Spinal cord (tissue), 10 donors: ENCODE measurements around the gene MYO1D. TPM values are rescaled to one million over a fixed set of nuclear protein-coding genes. Genes with fewer than 3 reads are reported as not detected.
"Not testable (repeated sequence)": the region's sequence is repeated elsewhere in the genome, so short reads cannot be mapped to it uniquely, and the experiment has no call there.

Experiments
- DNase-seq, 6 donors: peaks; one replicate each; pipeline versions ENCODE4 v3.0.0 to v3.0.0-alpha.2; 2013 to 2015; ENCODE audit warnings: low spot score in 6 of 6, low read depth in 4 of 6
- H3K27ac ChIP-seq: one replicate; pipeline ENCODE4 v1.5.1; 2013; ENCODE audit warnings: low read depth, low read length, control low read depth
- H3K27me3 ChIP-seq: one replicate; pipeline ENCODE4 v1.6.1; 2013; ENCODE audit warnings: low read length; ENCODE audit not compliant: control insufficient read depth, insufficient read depth
- H3K36me3 ChIP-seq: one replicate; pipeline ENCODE4 v1.6.1; 2013; ENCODE audit warnings: low read length; ENCODE audit not compliant: control insufficient read depth, insufficient read depth
- H3K4me1 ChIP-seq: one replicate; pipeline ENCODE4 v1.6.1; 2013; ENCODE audit warnings: low read length; ENCODE audit not compliant: control insufficient read depth, insufficient read depth
- H3K4me3 ChIP-seq: one replicate; pipeline ENCODE4 v1.5.1; 2013; ENCODE audit warnings: low read depth, low read length, control low read depth
- H3K9me3 ChIP-seq: one replicate; pipeline ENCODE4 v1.6.1; 2013; ENCODE audit warnings: low read length; ENCODE audit not compliant: control insufficient read depth, insufficient read depth
- WGBS: methylation state at CpG from one replicate; pipeline ENCODE4 v1.1.5; 2013; ENCODE audit warnings: missing lambda C conversion rate; ENCODE audit not compliant: insufficient coverage; 5-methylcytosine and 5-hydroxymethylcytosine counted together
- polyA plus RNA-seq, 2 donors: library from polyadenylated mRNA; unstranded; fragments of 120-200 nt; gene quantifications; one replicate each; pipeline ENCODE4 v1.2.1, GENCODE V29; 2013; ENCODE audit not compliant: insufficient read length in 2 of 2
- total RNA-seq, 2 donors: library from RNA; depleted of rRNA in 1 of 2; stranded (reverse); fragments of 120-200 nt in 1 of 2; fragments of >200 nt in 1 of 2; gene quantifications; one replicate each; pipeline versions ENCODE4 v1.2.3 to v1.2.4, GENCODE V29; 2013 to 2014
- donor health status: healthy.

Gene MYO1D
- total and polyA plus RNA-seq, 4 donors: 5.0 to 29.1 (median 9.2) TPM

- no peaks in the 10 kb centered on the region for H3K36me3 ChIP-seq
- no peaks in the 10 kb centered on the region for H3K9me3 ChIP-seq
- peaks cover 3% of the 10 kb centered on the region for H3K4me1 ChIP-seq
- H3K4me3 ChIP-seq: no peak overlapping the region
- no peaks in the 10 kb centered on the region for H3K27me3 ChIP-seq
- no peak overlapping the region for H3K27ac ChIP-seq
- 50% methylated on average over 4 of the region's 5 CpGs for WGBS
- peak in 2 of 6 donors; percentile 61 to 71 for DNase-seq
These were observed 216.4 kb downstream of the MYO1D start for GRCh38 chr17:32660496-32660985.

GRCh38 chr17:32659419-32659842 lies 217.5 kb downstream of the MYO1D start:
- no CpG with 5 or more reads among the region's 5 CpGs for whole genome bisulfite sequencing
- H3K27ac ChIP-seq: no peak overlapping the region
- H3K4me1 ChIP-seq: peaks cover 3% of the 10 kb centered on the region
- DNase-seq: peak; percentile 59 to 96 (median 74)
- no peaks in the 10 kb centered on the region for H3K27me3 ChIP-seq
- no peaks in the 10 kb centered on the region for H3K36me3 ChIP-seq
- H3K9me3 ChIP-seq: no peaks in the 10 kb centered on the region
- no peak overlapping the region for H3K4me3 ChIP-seq

- Histone ChIP-seq H3K27me3 (no peaks in the 10 kb centered on the region), H3K9me3 (no peaks in the 10 kb centered on the region), H3K36me3 (no peaks in the 10 kb centered on the region), H3K4me1 (peaks cover 3% of the 10 kb centered on the region), H3K27ac (no peak overlapping the region), H3K4me3 (no peak overlapping the region)
- 77% methylated on average over 16 of the region's 23 CpGs for WGBS
- DNase-seq: peak in 1 of 6 donors; percentile 53
These were observed 218.2 kb downstream of the MYO1D start for GRCh38 chr17:32658470-32659418.

GRCh38 chr17:32656886-32657285 lies 220.0 kb downstream of the MYO1D start:
- no peaks in the 10 kb centered on the region for H3K27me3 ChIP-seq
- DNase-seq: no peak
- no peak overlapping the region for H3K27ac ChIP-seq
- no peaks in the 10 kb centered on the region for H3K9me3 ChIP-seq
- peaks cover 3% of the 10 kb centered on the region for H3K4me1 ChIP-seq
- no peak overlapping the region for H3K4me3 ChIP-seq
- no peaks in the 10 kb centered on the region for H3K36me3 ChIP-seq
- no CpG with 5 or more reads among the region's 1 CpG for WGBS

GRCh38 chr17:32654324-32654723 lies 222.6 kb downstream of the MYO1D start:
- Histone ChIP-seq H3K9me3 (no peaks in the 10 kb centered on the region), H3K36me3 (no peaks in the 10 kb centered on the region), H3K4me1 (peaks cover 3% of the 10 kb centered on the region), H3K4me3 (no peak overlapping the region), H3K27ac (no peak overlapping the region), H3K27me3 (no peaks in the 10 kb centered on the region)
- 80% methylated on average over 2 of the region's 3 CpGs for WGBS
- no peak for DNase-seq

- H3K4me3 ChIP-seq: no peak overlapping the region
- WGBS: 69% methylated on average over 2 of the region's 2 CpGs
- no peaks in the 10 kb centered on the region for H3K36me3 ChIP-seq
- H3K4me1 ChIP-seq: no peaks in the 10 kb centered on the region
- no peaks in the 10 kb centered on the region for H3K9me3 ChIP-seq
- no peak overlapping the region for H3K27ac ChIP-seq
- no peak for DNase-seq
- no peaks in the 10 kb centered on the region for H3K27me3 ChIP-seq
These were observed 225.8 kb downstream of the MYO1D start for GRCh38 chr17:32651084-32651483.

- no CpG with 5 or more reads among the region's 2 CpGs for WGBS
- no peak overlapping the region for H3K27ac ChIP-seq
These were observed 228.5 kb downstream of the MYO1D start for GRCh38 chr17:32648450-32648849.

GRCh38 chr17:32646941-32647340 lies 230.0 kb downstream of the MYO1D start:
- no peak for DNase-seq
- Histone ChIP-seq H3K27me3 (no peaks in the 10 kb centered on the region), H3K4me1 (no peaks in the 10 kb centered on the region), H3K9me3 (no peaks in the 10 kb centered on the region), H3K36me3 (no peaks in the 10 kb centered on the region), H3K27ac (no peak overlapping the region), H3K4me3 (no peak overlapping the region)
- WGBS: 100% methylated on average over 2 of the region's 2 CpGs

More at GRCh38 chr17:32648450-32648849, 228.5 kb downstream of the MYO1D start:
- H3K9me3 ChIP-seq: no peaks in the 10 kb centered on the region
- H3K4me3 ChIP-seq: no peak overlapping the region
- no peak for DNase-seq
- H3K4me1 ChIP-seq: no peaks in the 10 kb centered on the region
- H3K27me3 ChIP-seq: no peaks in the 10 kb centered on the region
- no peaks in the 10 kb centered on the region for H3K36me3 ChIP-seq

GRCh38 chr17:32641514-32641913 lies 235.4 kb downstream of the MYO1D start:
- not testable (repeated sequence) for H3K36me3 ChIP-seq, H3K9me3 ChIP-seq, H3K27ac ChIP-seq, H3K4me3 ChIP-seq, DNase-seq, H3K4me1 ChIP-seq, H3K27me3 ChIP-seq
- no CpG with 5 or more reads among the region's 2 CpGs for WGBS
